Thoracic aorta (tissue), 2 donors: ENCODE results near the gene ZNF408. TPM values are rescaled to one million over a fixed set of nuclear protein-coding genes. Genes with fewer than 3 reads are reported as not detected.
A peak's percentile ranks its signal among the peaks of the same experiment; 100 is the strongest.

Source experiments
- ATAC-seq: fragments of 150-250 bp; one replicate; pipeline ENCODE4 v1.8.0; 2017; ENCODE audit warnings: low read depth; ENCODE audit not compliant: insufficient number of reproducible peaks, low FRiP score
- DNase-seq: peaks from one replicate; pipeline ENCODE4 v3.0.0-alpha.2; 2020; ENCODE audit warnings: low spot score
- H3K27ac ChIP-seq, 2 donors: fragments of 200-600 bp; sonication (generic); 1 replicate in 1 of 2; 2 replicates in 1 of 2; pipeline ENCODE4 v1.5.1; 2016; ENCODE audit warnings: mild to moderate bottlenecking in 2 of 2, moderate library complexity in 2 of 2
- H3K27me3 ChIP-seq: fragments of 200-600 bp; sonication (generic); replicated peaks from 2 replicates; pipeline ENCODE4 v1.6.0; 2016; ENCODE audit warnings: mild to moderate bottlenecking; ENCODE audit not compliant: insufficient read depth
- H3K36me3 ChIP-seq: fragments of 200-600 bp; sonication (generic); one replicate; pipeline ENCODE4 v1.5.1; 2016
- H3K4me1 ChIP-seq, 2 donors: fragments of 200-600 bp; sonication (generic); 1 replicate in 1 of 2; 2 replicates in 1 of 2; pipeline versions ENCODE4 v1.5.1 to v1.6.0; 2016; ENCODE audit warnings: low read depth in 2 of 2, mild to moderate bottlenecking in 1 of 2; ENCODE audit not compliant: control insufficient read depth in 1 of 2
- H3K4me3 ChIP-seq: fragments of 200-600 bp; sonication (generic); 2 replicates; pipeline ENCODE4 v1.5.1; 2016; ENCODE audit warnings: mild to moderate bottlenecking
- H3K9me3 ChIP-seq: fragments of 200-600 bp; sonication (generic); 2 replicates; pipeline ENCODE4 v1.5.1; 2016
- total RNA-seq, 2 donors: library from RNA; depleted of rRNA; stranded (reverse); fragments of >200 nt; gene quantifications; one replicate each; pipeline versions ENCODE4 v1.1.0 to v1.2.3, GENCODE V29; 2016
- TF ChIP-seq, protein P1 (sequence below): fragments of 200-600 bp; sonication (generic); IDR thresholded peaks from one replicate; pipeline ENCODE4 v1.5.1; 2019; ENCODE audit warnings: antibody characterized with exemption

Gene ZNF408
- total RNA-seq, 2 donors from 2014 or later: 5.9 to 11.9 TPM

DNA sequence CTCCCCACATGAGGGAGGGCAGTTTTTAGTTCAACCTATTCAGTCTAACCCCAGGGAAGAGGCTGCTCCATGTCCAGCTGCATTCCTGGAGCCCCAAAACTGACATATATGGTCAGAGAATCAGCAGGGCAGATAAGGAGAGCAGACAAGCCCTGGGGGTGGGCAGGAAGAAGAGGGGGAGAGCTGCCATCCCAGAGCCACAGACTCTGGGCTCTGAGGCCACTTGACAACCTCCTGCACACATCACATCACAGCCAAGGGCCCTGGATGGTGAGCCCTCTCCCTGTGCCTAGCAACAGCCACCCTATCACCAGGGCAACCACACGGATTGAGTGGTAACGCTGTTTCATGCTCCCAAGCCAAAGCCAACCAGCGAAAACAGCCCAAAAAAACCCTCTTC lies 3.5 kb upstream of the ZNF408 start:
- peaks cover 68 to 78% of the 10 kb centered on the region in 2 donors for H3K4me1 ChIP-seq
- TF ChIP-seq, protein P1, sequence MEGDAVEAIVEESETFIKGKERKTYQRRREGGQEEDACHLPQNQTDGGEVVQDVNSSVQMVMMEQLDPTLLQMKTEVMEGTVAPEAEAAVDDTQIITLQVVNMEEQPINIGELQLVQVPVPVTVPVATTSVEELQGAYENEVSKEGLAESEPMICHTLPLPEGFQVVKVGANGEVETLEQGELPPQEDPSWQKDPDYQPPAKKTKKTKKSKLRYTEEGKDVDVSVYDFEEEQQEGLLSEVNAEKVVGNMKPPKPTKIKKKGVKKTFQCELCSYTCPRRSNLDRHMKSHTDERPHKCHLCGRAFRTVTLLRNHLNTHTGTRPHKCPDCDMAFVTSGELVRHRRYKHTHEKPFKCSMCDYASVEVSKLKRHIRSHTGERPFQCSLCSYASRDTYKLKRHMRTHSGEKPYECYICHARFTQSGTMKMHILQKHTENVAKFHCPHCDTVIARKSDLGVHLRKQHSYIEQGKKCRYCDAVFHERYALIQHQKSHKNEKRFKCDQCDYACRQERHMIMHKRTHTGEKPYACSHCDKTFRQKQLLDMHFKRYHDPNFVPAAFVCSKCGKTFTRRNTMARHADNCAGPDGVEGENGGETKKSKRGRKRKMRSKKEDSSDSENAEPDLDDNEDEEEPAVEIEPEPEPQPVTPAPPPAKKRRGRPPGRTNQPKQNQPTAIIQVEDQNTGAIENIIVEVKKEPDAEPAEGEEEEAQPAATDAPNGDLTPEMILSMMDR: no peak
- ATAC-seq (no peak), DNase-seq (no peak)
- peaks cover 39% of the 10 kb centered on the region for H3K36me3 ChIP-seq
- peak overlapping the region; percentile 67 to 95 for H3K27ac ChIP-seq
- peak overlapping the region; percentile 92 for H3K4me3 ChIP-seq
- H3K27me3 ChIP-seq: no peaks in the 10 kb centered on the region
- H3K9me3 ChIP-seq: no peaks in the 10 kb centered on the region

DNA sequence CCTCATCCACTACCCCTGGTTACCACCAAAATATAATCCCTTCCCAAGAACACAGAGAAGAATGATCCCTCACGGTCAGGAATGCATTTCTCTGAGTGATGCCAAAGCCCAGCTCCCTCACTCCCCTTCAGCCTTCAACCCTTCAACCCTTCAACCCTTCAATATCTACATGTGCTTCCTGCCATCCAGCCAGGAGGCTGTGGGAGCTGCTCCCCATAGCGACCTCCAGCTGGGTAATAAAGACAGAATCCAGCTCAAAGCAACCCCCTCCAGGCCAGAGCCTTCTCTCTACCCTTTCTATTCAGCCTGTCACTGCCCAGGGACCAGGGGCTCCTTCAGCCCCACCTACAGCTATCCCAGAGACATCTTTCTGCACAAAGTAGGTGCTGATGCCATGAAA lies 3.1 kb upstream of the ZNF408 start:
- H3K4me1 ChIP-seq: peaks cover 69 to 82% of the 10 kb centered on the region in 2 donors
- ATAC-seq (no peak), DNase-seq (no peak)
- peak overlapping the region; percentile 92 for H3K4me3 ChIP-seq
- no peaks in the 10 kb centered on the region for H3K9me3 ChIP-seq
- H3K27me3 ChIP-seq: no peaks in the 10 kb centered on the region
- H3K36me3 ChIP-seq: peaks cover 39% of the 10 kb centered on the region
- TF ChIP-seq, protein P1: no peak
- peak overlapping the region; percentile 67 to 95 for H3K27ac ChIP-seq

DNA sequence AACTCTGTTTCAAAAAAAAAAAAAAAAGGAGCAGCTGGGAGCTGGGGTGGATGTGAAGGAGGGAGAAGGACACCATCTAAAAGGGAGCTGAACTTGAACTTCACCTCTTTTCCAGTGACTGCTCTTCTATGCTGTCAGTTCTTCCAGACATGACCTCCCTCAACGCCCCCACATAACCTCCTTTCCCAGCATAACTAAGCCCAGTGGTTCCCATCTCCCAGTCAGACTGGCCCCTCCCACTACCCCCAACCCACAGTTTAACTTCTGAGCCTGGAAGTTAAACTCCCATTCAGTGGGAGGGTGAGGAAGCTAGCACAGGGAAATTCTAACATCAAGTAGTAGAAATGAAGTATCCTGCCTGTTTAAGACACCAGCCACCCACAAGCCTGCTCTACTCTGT lies 2.2 kb upstream of the ZNF408 start:
- ATAC-seq (no peak), DNase-seq (no peak)
- Histone ChIP-seq H3K9me3 (no peaks in the 10 kb centered on the region), H3K4me3 (peak overlapping the region; percentile 92), H3K27me3 (no peaks in the 10 kb centered on the region), H3K4me1 (peaks cover 64 to 81% of the 10 kb centered on the region in 2 donors), H3K27ac (peak overlapping the region; percentile 67 to 95), H3K36me3 (peaks cover 40% of the 10 kb centered on the region)
- TF ChIP-seq, protein P1: no peak

DNA sequence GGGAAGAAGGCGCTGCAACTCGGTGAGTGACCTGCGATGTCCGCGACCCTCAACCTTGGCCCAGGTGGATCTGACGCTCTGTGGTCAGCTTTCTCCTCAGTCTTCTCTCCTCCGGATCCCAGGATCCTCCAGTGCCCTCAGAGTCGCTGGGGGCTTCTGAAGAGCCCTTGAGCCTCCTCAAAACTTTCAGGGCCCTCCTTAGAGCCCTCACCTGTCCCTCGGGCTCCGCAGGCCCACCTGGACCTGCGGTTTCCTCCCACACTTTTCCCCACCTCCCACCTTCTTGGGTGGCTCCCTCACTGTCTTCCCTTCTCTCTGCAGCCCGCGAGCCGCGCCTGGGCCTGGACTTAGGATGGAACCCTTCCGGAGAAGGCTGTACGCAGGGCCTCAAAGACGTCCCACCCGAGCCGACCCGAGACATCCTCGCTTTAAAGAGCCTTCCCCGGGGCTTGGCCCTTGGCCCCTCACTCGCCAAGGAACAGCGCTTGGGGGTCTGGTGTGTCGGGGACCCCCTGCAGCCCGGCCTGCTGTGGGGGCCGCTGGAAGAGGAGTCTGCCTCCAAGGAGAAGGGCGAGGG lies 335 bp downstream of the ZNF408 start:
- ATAC-seq (no peak), DNase-seq (no peak)
- Histone ChIP-seq H3K36me3 (peaks cover 41% of the 10 kb centered on the region), H3K4me3 (peak overlapping the region; percentile 92), H3K4me1 (peaks cover 43 to 56% of the 10 kb centered on the region in 2 donors), H3K27ac (peak overlapping the region; percentile 95 to 96), H3K9me3 (no peaks in the 10 kb centered on the region), H3K27me3 (no peaks in the 10 kb centered on the region)
- TF ChIP-seq, protein P1: no peak

DNA sequence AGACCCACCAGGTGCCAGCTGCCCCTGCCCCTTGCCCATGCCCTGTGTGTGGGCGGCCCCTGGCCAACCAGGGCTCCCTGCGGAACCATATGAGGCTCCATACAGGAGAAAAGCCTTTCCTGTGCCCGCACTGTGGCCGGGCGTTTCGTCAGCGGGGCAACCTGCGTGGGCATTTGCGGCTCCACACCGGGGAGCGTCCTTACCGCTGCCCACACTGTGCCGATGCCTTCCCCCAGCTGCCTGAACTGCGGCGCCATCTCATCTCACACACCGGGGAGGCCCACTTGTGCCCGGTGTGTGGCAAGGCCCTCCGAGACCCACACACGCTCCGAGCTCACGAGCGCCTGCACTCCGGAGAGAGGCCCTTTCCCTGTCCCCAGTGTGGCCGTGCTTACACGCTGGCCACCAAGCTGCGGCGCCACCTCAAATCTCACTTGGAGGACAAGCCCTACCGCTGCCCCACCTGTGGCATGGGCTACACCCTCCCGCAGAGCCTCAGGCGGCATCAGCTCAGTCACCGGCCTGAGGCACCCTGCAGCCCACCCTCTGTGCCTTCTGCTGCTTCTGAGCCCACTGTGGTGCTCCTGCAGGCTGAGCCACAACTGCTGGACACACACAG lies 4.3 kb downstream of the ZNF408 start:
- peaks cover 10 to 22% of the 10 kb centered on the region in 2 donors for H3K4me1 ChIP-seq
- TF ChIP-seq, protein P1: no peak
- DNase-seq (no peak), ATAC-seq (no peak)
- H3K27me3 ChIP-seq: no peaks in the 10 kb centered on the region
- no peak overlapping the region for H3K27ac ChIP-seq
- H3K36me3 ChIP-seq: peaks cover 60% of the 10 kb centered on the region
- H3K4me3 ChIP-seq: no peak overlapping the region
- H3K9me3 ChIP-seq: no peaks in the 10 kb centered on the region
